ENCODE data around the gene UGT1A5. TPM values are rescaled to one million over a fixed set of nuclear protein-coding genes. Genes with fewer than 3 reads are reported as not detected.
"Not testable (repeated sequence)": the region's sequence is repeated elsewhere in the genome, so short reads cannot be mapped to it uniquely, and the experiment has no call there.

UGT1A5 gene
- total and polyA plus RNA-seq, 2 experiments from 2014 or later = not detected

GRCh38 chr2:233746475-233747282 lies 34.0 kb downstream of the UGT1A5 start:
- ATAC-seq = no peak

GRCh38 chr2:233747283-233747544 lies 34.5 kb downstream of the UGT1A5 start:
- Mint-ChIP-seq H3K27ac (no peak overlapping the region), H3K4me1 (no peaks in the 10 kb centered on the region), H3K36me3 (ENCODE audit: low read depth) (peaks cover 16% of the 10 kb centered on the region), H3K27me3 (ENCODE audit: insufficient read depth, low read depth, poor library complexity) (peaks cover 2% of the 10 kb centered on the region), H3K9me3 (peaks cover 54% of the 10 kb centered on the region), H3K4me3 (no peak overlapping the region)
- H3K4me2 ChIP-seq = no peak overlapping the region
- DNase-seq (ENCODE audit: low spot score) (no peak), ATAC-seq (no peak)
- no peaks in the 10 kb centered on the region for H3F3A ChIP-seq (replicated peaks; ENCODE audit: low read depth)
- H3K36me3 ChIP-seq (ENCODE audit: insufficient read depth) = no peaks in the 10 kb centered on the region
- H4K20me1 ChIP-seq (replicated peaks; ENCODE audit: insufficient read depth) = no peaks in the 10 kb centered on the region
- no peaks in the 10 kb centered on the region for H3K79me2 ChIP-seq (replicated peaks; ENCODE audit: insufficient read depth)
- H2AFZ ChIP-seq = no peak overlapping the region
- H3K9me2 ChIP-seq (ENCODE audit: insufficient read depth) = no peaks in the 10 kb centered on the region
- TF ChIP-seq STAT1 (IDR thresholded peaks at IDR 0.05; ENCODE audit: unreplicated experiment) (no peak), JUNB (IDR thresholded peaks at IDR 0.05; ENCODE audit: unreplicated experiment) (no peak), EZH2 (IDR thresholded peaks at IDR 0.05; ENCODE audit: low read depth, unreplicated experiment) (no peak), ZNF114 (CRISPR knock-in tag; IDR thresholded peaks at IDR 0.05) (no peak), POLR2AphosphoS5 (IDR thresholded peaks at IDR 0.05; ENCODE audit: low read depth) (no peak), CREB1 (CRISPR knock-in tag; IDR thresholded peaks at IDR 0.05; ENCODE audit: low read depth) (no peak)
- no peaks in the 10 kb centered on the region for H3K4me1 ChIP-seq (ENCODE audit: insufficient read depth)
- H3K27me3 ChIP-seq (ENCODE audit: insufficient read depth) = no peaks in the 10 kb centered on the region
- H3K4me3 ChIP-seq = no peak overlapping the region
- no peak overlapping the region for H3K27ac ChIP-seq (ENCODE audit: low read depth)

More at GRCh38 chr2:233746475-233747282, 34.0 kb downstream of the UGT1A5 start:
- H3K27me3 ChIP-seq (ENCODE audit: insufficient read depth) = no peaks in the 10 kb centered on the region
- H3K9me3 Mint-ChIP-seq = peaks cover 49% of the 10 kb centered on the region
- no peaks in the 10 kb centered on the region for H3F3A ChIP-seq (replicated peaks; ENCODE audit: low read depth)
- no peaks in the 10 kb centered on the region for H3K9me2 ChIP-seq (ENCODE audit: insufficient read depth)
- no peaks in the 10 kb centered on the region for H3K4me1 ChIP-seq (ENCODE audit: insufficient read depth)
- no peaks in the 10 kb centered on the region for H3K4me1 Mint-ChIP-seq
- H3K4me3 ChIP-seq = no peak overlapping the region
- DNase-seq (ENCODE audit: low spot score) = no peak
- no peaks in the 10 kb centered on the region for H3K79me2 ChIP-seq (replicated peaks; ENCODE audit: insufficient read depth)
- no peak overlapping the region for H3K27ac ChIP-seq (ENCODE audit: low read depth)
- H3K36me3 ChIP-seq (ENCODE audit: insufficient read depth) = no peaks in the 10 kb centered on the region
- H3K36me3 Mint-ChIP-seq (ENCODE audit: low read depth) = peaks cover 16% of the 10 kb centered on the region
- no peaks in the 10 kb centered on the region for H4K20me1 ChIP-seq (replicated peaks; ENCODE audit: insufficient read depth)
- no peak overlapping the region for H2AFZ ChIP-seq
- no peak overlapping the region for H3K4me3 Mint-ChIP-seq
- H3K27ac Mint-ChIP-seq = no peak overlapping the region
- no peak overlapping the region for H3K4me2 ChIP-seq
- H3K27me3 Mint-ChIP-seq (ENCODE audit: insufficient read depth, low read depth, poor library complexity) = peaks cover 2% of the 10 kb centered on the region
- TF ChIP-seq EZH2phosphoT487 (IDR thresholded peaks at IDR 0.05; ENCODE audit: unreplicated experiment) = no peak
- no peak for TF ChIP-seq NANOG (IDR thresholded peaks at IDR 0.05; ENCODE audit: borderline replicate concordance)
- TF ChIP-seq EZH2 (IDR thresholded peaks at IDR 0.05; ENCODE audit: low read depth, unreplicated experiment) = no peak
- no peak for TF ChIP-seq ETS1 (IDR thresholded peaks at IDR 0.05)

GRCh38 chr2:233750689-233751088 lies 38.0 kb downstream of the UGT1A5 start:
- not testable (repeated sequence) for H3K4me3 Mint-ChIP-seq; H3K27me3 ChIP-seq (ENCODE audit: insufficient read depth); H3K27ac Mint-ChIP-seq; H3K27ac ChIP-seq (ENCODE audit: low read depth); DNase-seq (ENCODE audit: low spot score); H3K4me3 ChIP-seq; H3K36me3 ChIP-seq (ENCODE audit: insufficient read depth); H2AFZ ChIP-seq; H3K4me2 ChIP-seq; H3K9me2 ChIP-seq (ENCODE audit: insufficient read depth); H3K27me3 Mint-ChIP-seq (ENCODE audit: insufficient read depth, low read depth, poor library complexity); H3F3A ChIP-seq (replicated peaks; ENCODE audit: low read depth); H3K4me1 ChIP-seq (ENCODE audit: insufficient read depth); ATAC-seq; H4K20me1 ChIP-seq (replicated peaks; ENCODE audit: insufficient read depth); H3K4me1 Mint-ChIP-seq; H3K79me2 ChIP-seq (replicated peaks; ENCODE audit: insufficient read depth)
- Mint-ChIP-seq H3K36me3 (ENCODE audit: low read depth) (peaks cover 16% of the 10 kb centered on the region), H3K9me3 (peaks cover 60% of the 10 kb centered on the region)

- H3K36me3 ChIP-seq (ENCODE audit: insufficient read depth); H3K4me2 ChIP-seq; H4K20me1 ChIP-seq (replicated peaks; ENCODE audit: insufficient read depth); H3K27ac Mint-ChIP-seq; H3K79me2 ChIP-seq (replicated peaks; ENCODE audit: insufficient read depth); H3K9me2 ChIP-seq (ENCODE audit: insufficient read depth); DNase-seq (ENCODE audit: low spot score); H3F3A ChIP-seq (replicated peaks; ENCODE audit: low read depth); H3K27me3 ChIP-seq (ENCODE audit: insufficient read depth); H3K4me3 Mint-ChIP-seq; H2AFZ ChIP-seq; ATAC-seq; H3K4me3 ChIP-seq; H3K4me1 ChIP-seq (ENCODE audit: insufficient read depth); H3K27ac ChIP-seq (ENCODE audit: low read depth); H3K4me1 Mint-ChIP-seq; H3K27me3 Mint-ChIP-seq (ENCODE audit: insufficient read depth, low read depth, poor library complexity): not testable (repeated sequence)
- Mint-ChIP-seq H3K9me3 (peaks cover 61% of the 10 kb centered on the region), H3K36me3 (ENCODE audit: low read depth) (peaks cover 16% of the 10 kb centered on the region)
These were observed 38.7 kb downstream of the UGT1A5 start for GRCh38 chr2:233751212-233752009.

All from GM23338 (cell line).